ENCODE results near the gene CSPG4.
"Not testable (repeated sequence)": the region's sequence is repeated elsewhere in the genome, so short reads cannot be mapped to it uniquely, and the experiment has no call there.

DNA sequence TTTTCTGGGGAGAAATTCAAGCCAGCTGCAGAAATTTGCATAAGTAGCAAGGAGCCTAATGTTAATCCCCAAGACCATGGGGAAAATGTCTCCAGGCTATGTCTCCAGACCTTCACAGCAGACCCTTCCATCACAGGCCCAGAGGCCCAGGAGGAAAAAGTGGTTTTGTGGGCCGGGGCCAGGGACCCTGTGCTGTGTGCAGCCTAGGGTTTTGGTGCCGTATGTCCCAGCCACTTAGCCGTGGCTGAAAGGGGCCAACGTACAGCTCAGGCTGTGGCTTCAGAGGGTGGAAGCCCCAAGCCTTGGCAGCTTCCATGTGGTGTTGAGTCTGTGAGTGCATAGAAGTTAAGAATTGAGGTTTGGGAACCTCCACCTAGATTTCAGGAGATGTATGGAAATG, 29.7 kb upstream of the CSPG4 start:
- not testable (repeated sequence) for TF ChIP-seq ZNF274 (IDR thresholded peaks at IDR 0.05; ENCODE audit: low read depth, low read length); YY1 (IDR thresholded peaks at IDR 0.05; ENCODE audit: insufficient read depth, insufficient read length); SUZ12 (IDR thresholded peaks at IDR 0.05; ENCODE audit: extremely low read depth, insufficient read depth, insufficient read length)

Measured in NT2/D1 (cell line).